ENCODE data around the gene ZNF688.

GRCh38 chr16:30562021-30562420, 9.5 kb downstream of the ZNF688 start:
- TF ChIP-seq EZH2 (IDR thresholded peaks at IDR 0.05; ENCODE audit: low read length, unreplicated experiment) (no peak), CTCF (conservative IDR thresholded peaks at IDR 0.05; ENCODE audit: low read depth, low read length) (no peak)
